OCI-LY1 (cell line): ENCODE measurements around the gene DYNLRB1.
"Not testable (repeated sequence)": the region's sequence is repeated elsewhere in the genome, so short reads cannot be mapped to it uniquely, and the experiment has no call there.

Source experiments
- H2AFZ ChIP-seq: fragments of 200-600 bp; sonication (generic), shearing (Covaris generic); 2 replicates; pipeline ENCODE4 v1.6.0; 2014; ENCODE audit warnings: antibody characterized with exemption, mild to moderate bottlenecking, low read length
- H3F3A ChIP-seq: fragments of 200-600 bp; sonication (generic), shearing (Covaris generic); 2 replicates; pipeline ENCODE4 v1.6.0; 2014; ENCODE audit warnings: mild to moderate bottlenecking, antibody characterized with exemption, low read length, moderate library complexity; ENCODE audit not compliant: insufficient read depth
- H3K27ac ChIP-seq: fragments of 200-600 bp; sonication (generic); 2 replicates; pipeline ENCODE4 v1.5.1; 2014; ENCODE audit warnings: low read length, mixed run types, mild to moderate bottlenecking, low read depth; ENCODE audit not compliant: poor library complexity, severe bottlenecking
- H3K27me3 ChIP-seq: fragments of 200-600 bp; sonication (generic); 2 replicates; pipeline ENCODE4 v1.6.0; 2014; ENCODE audit warnings: antibody characterized with exemption, mild to moderate bottlenecking, low read length, moderate library complexity; ENCODE audit not compliant: insufficient read depth
- H3K36me3 ChIP-seq: fragments of 200-600 bp; sonication (generic); 2 replicates; pipeline ENCODE4 v1.6.1; 2014; ENCODE audit warnings: mild to moderate bottlenecking, antibody characterized with exemption, low read length, moderate library complexity, mixed read lengths; ENCODE audit not compliant: insufficient read depth
- H3K4me1 ChIP-seq: fragments of 200-600 bp; sonication (generic); 2 replicates; pipeline ENCODE4 v1.5.1; 2014; ENCODE audit warnings: mild to moderate bottlenecking, low read length, moderate library complexity; ENCODE audit not compliant: insufficient read depth, severe bottlenecking
- H3K4me2 ChIP-seq: fragments of 200-600 bp; sonication (generic), shearing (Covaris generic); 2 replicates; pipeline ENCODE4 v1.6.1; 2014; ENCODE audit warnings: low read length
- H3K4me3 ChIP-seq: fragments of 200-600 bp; sonication (generic); 2 replicates; pipeline ENCODE4 v1.5.1; 2014; ENCODE audit warnings: low read length, low read depth, mild to moderate bottlenecking, mixed read lengths; ENCODE audit not compliant: poor library complexity, severe bottlenecking
- H3K79me2 ChIP-seq: fragments of 200-600 bp; shearing (Covaris generic); 2 replicates; pipeline ENCODE4 v1.6.1; 2016; ENCODE audit warnings: mixed run types, low read length, mixed read lengths; ENCODE audit not compliant: insufficient read depth
- H3K9ac ChIP-seq: fragments of 200-600 bp; sonication (generic), shearing (Covaris generic); 2 replicates; pipeline ENCODE4 v1.6.1; 2014; ENCODE audit warnings: mild to moderate bottlenecking, low read length, mixed read lengths
- H3K9me2 ChIP-seq: fragments of 200-600 bp; sonication (generic), shearing (Covaris generic); 2 replicates; pipeline ENCODE4 v1.6.1; 2014; ENCODE audit warnings: low read depth, mild to moderate bottlenecking, low read length, mixed read lengths
- H3K9me3 ChIP-seq: fragments of 200-600 bp; shearing (Covaris generic); 2 replicates; pipeline ENCODE4 v1.6.1; 2014; ENCODE audit warnings: low read length, mixed read lengths
- H4K20me1 ChIP-seq: fragments of 200-600 bp; sonication (generic), shearing (Covaris generic); 2 replicates; pipeline ENCODE4 v1.6.0; 2016; ENCODE audit warnings: mild to moderate bottlenecking, low read length; ENCODE audit not compliant: insufficient read depth
- EZH2 ChIP-seq: fragments of 200-600 bp; sonication (generic), shearing (Covaris generic); IDR thresholded peaks from 2 replicates; pipeline ENCODE4 v1.8.0; 2017; ENCODE audit warnings: borderline replicate concordance, mixed run types, mild to moderate bottlenecking, antibody characterized with exemption, low read length, moderate library complexity, mixed read lengths
- TF ChIP-seq, protein P1 (sequence below): fragments of 200-600 bp; sonication (generic), shearing (Covaris generic); IDR thresholded peaks from 2 replicates; pipeline ENCODE4 v1.5.1; 2017; ENCODE audit warnings: mild to moderate bottlenecking, antibody characterized with exemption, low read length, moderate library complexity, mixed read lengths

The DYNLRB1 gene

GRCh38 chr20:34515484-34516246 is 557 bp upstream of the DYNLRB1 start:
- TF ChIP-seq EZH2: no peak
- TF ChIP-seq, protein P1, sequence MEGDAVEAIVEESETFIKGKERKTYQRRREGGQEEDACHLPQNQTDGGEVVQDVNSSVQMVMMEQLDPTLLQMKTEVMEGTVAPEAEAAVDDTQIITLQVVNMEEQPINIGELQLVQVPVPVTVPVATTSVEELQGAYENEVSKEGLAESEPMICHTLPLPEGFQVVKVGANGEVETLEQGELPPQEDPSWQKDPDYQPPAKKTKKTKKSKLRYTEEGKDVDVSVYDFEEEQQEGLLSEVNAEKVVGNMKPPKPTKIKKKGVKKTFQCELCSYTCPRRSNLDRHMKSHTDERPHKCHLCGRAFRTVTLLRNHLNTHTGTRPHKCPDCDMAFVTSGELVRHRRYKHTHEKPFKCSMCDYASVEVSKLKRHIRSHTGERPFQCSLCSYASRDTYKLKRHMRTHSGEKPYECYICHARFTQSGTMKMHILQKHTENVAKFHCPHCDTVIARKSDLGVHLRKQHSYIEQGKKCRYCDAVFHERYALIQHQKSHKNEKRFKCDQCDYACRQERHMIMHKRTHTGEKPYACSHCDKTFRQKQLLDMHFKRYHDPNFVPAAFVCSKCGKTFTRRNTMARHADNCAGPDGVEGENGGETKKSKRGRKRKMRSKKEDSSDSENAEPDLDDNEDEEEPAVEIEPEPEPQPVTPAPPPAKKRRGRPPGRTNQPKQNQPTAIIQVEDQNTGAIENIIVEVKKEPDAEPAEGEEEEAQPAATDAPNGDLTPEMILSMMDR: no peak
- H3K79me2 ChIP-seq: peaks cover 27% of the 10 kb centered on the region
- H3K9me3 ChIP-seq: no peaks in the 10 kb centered on the region
- peak overlapping the region; percentile 80 for H3K9ac ChIP-seq
- peaks cover 39% of the 10 kb centered on the region for H3K4me1 ChIP-seq
- peak overlapping the region; percentile 77 for H3K4me3 ChIP-seq
- no peaks in the 10 kb centered on the region for H3F3A ChIP-seq
- H4K20me1 ChIP-seq: no peaks in the 10 kb centered on the region
- H3K9me2 ChIP-seq: no peaks in the 10 kb centered on the region
- H3K27ac ChIP-seq: peak overlapping the region; percentile 39
- no peaks in the 10 kb centered on the region for H3K27me3 ChIP-seq
- peak overlapping the region; percentile 83 for H3K4me2 ChIP-seq
- H2AFZ ChIP-seq: peak overlapping the region; percentile 21; the same call in 1 of the 2 replicates
- H3K36me3 ChIP-seq: peaks cover 4% of the 10 kb centered on the region; the same call in 1 of the 2 replicates

GRCh38 chr20:34517114-34517505 is 888 bp downstream of the DYNLRB1 start:
- TF ChIP-seq, protein P1: no peak
- Histone ChIP-seq H3K36me3 (no peaks in the 10 kb centered on the region), H2AFZ (no peak overlapping the region), H3K27me3 (no peaks in the 10 kb centered on the region), H3K9me2 (no peaks in the 10 kb centered on the region), H3K9ac (peak overlapping the region; percentile 80), H3K4me1 (peaks cover 40% of the 10 kb centered on the region), H3F3A (no peaks in the 10 kb centered on the region), H3K79me2 (peaks cover 34% of the 10 kb centered on the region), H4K20me1 (no peaks in the 10 kb centered on the region), H3K9me3 (no peaks in the 10 kb centered on the region), H3K4me3 (peak overlapping the region; percentile 77), H3K27ac (peak overlapping the region; percentile 27), H3K4me2 (peak overlapping the region; percentile 83)

DNA sequence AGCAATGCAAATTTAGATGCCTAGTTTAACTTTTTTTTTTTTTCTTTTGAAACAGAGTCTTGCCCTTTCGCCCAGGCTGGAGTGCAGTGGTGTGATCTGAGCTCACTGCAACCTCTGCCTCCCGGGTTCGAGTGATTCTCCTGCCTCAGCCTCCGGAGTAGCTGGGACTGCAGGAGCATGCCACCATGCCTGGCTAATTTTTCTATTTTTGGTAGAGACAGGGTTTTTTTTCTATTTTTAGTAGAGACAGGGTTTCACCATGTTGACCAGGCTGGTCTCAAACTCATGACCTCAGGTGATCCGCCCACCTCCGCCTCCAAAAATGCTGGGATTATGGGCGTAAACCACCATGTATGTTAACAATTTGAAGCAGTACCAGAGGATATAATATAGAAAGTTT is 2.6 kb downstream of the DYNLRB1 start:
- not testable (repeated sequence) for H3K9ac ChIP-seq, H3K27me3 ChIP-seq, H3K9me3 ChIP-seq, H3K4me2 ChIP-seq, H3K9me2 ChIP-seq, H3K36me3 ChIP-seq, H3K27ac ChIP-seq, H2AFZ ChIP-seq, H3F3A ChIP-seq, H4K20me1 ChIP-seq, H3K4me3 ChIP-seq
- Histone ChIP-seq H3K4me1 (peaks cover 54% of the 10 kb centered on the region), H3K79me2 (peaks cover 40% of the 10 kb centered on the region)

DNA sequence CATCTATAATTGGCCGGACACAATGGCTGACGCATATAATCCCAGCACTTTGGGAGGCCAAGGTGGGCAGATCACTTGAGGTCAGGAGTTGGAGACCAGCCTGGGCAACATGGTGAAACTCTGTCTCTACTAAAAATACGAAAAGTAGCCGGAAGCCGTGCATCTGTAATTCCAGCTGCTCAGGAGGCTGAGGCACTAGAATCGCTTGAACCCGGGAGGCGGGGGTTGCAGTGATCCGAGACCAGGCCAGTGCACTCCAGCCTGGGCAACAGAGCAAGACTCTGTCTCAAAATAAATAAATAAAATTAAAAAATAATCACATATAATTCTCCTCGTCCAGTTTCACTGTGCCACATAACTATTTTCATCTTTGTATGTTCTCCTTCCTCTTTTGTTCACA is 3.6 kb downstream of the DYNLRB1 start:
- H3K27me3 ChIP-seq, H4K20me1 ChIP-seq, H3F3A ChIP-seq, H3K4me2 ChIP-seq, H3K9ac ChIP-seq, H3K9me3 ChIP-seq, H3K36me3 ChIP-seq, H2AFZ ChIP-seq, H3K27ac ChIP-seq, H3K4me3 ChIP-seq, H3K9me2 ChIP-seq: not testable (repeated sequence)
- Histone ChIP-seq H3K4me1 (peaks cover 49% of the 10 kb centered on the region), H3K79me2 (peaks cover 45% of the 10 kb centered on the region)
